CD4-positive, alpha-beta memory T cell (primary cell): ENCODE results near the gene GPATCH2L. TPM values are rescaled to one million over a fixed set of nuclear protein-coding genes. Genes with fewer than 3 reads are reported as not detected.

Experiments
- CTCF ChIA-PET: fragments of 350-600 bp; sonication (Branson Sonifier 250); formaldehyde crosslinking; loops from one replicate; lab custom pipeline; 2021; ENCODE audit warnings: inconsistent platforms; ENCODE audit not compliant: partially characterized antibody; lab: Charles Lee
- POLR2A ChIA-PET: fragments of 350-600 bp; sonication (Branson Sonifier 250); formaldehyde crosslinking; loops from one replicate; lab custom pipeline; 2021; ENCODE audit not compliant: partially characterized antibody; lab: Charles Lee
- DNase-seq, 5 donors: peaks; one replicate each; pipeline versions ENCODE4 v3.0.0 to v3.0.0-alpha.2; 2020 to 2022; ENCODE audit warnings: mixed read lengths in 1 of 5
- H3K27ac ChIP-seq: one replicate; pipeline ENCODE4 v1.7.0; 2013; ENCODE audit warnings: low read depth, low read length
- H3K27me3 ChIP-seq: 2 replicates; pipeline ENCODE4 v1.7.0; 2013; ENCODE audit warnings: mild to moderate bottlenecking, low read length, moderate library complexity; ENCODE audit not compliant: insufficient read depth
- H3K36me3 ChIP-seq: 2 replicates; pipeline ENCODE4 v1.7.0; 2013; ENCODE audit warnings: mild to moderate bottlenecking, low read length, moderate library complexity; ENCODE audit not compliant: insufficient read depth
- H3K4me1 ChIP-seq: 2 replicates; pipeline ENCODE4 v1.7.0; 2013; ENCODE audit warnings: mild to moderate bottlenecking, low read length, moderate library complexity; ENCODE audit not compliant: insufficient read depth
- H3K4me3 ChIP-seq, 2 donors: one replicate each; pipeline ENCODE4 v1.7.0; 2013; ENCODE audit warnings: low read length in 2 of 2, mild to moderate bottlenecking in 1 of 2
- H3K9me3 ChIP-seq, 2 donors: one replicate each; pipeline ENCODE4 v1.7.0; 2013; ENCODE audit warnings: low read length in 2 of 2, control low read depth in 1 of 2; ENCODE audit not compliant: control insufficient read depth in 1 of 2
- H3K27ac Mint-ChIP-seq, 7 donors: one replicate each; pipeline ENCODE4 v1.8.0; 2020 to 2021; ENCODE audit warnings: mixed read lengths in 7 of 7, mild to moderate bottlenecking in 6 of 7, inconsistent platforms in 3 of 7, moderate library complexity in 3 of 7
- H3K27me3 Mint-ChIP-seq, 2 donors: one replicate each; pipeline ENCODE4 v1.8.0; 2020 to 2021; ENCODE audit warnings: mixed read lengths in 2 of 2
- H3K36me3 Mint-ChIP-seq, 2 donors: one replicate each; pipeline ENCODE4 v1.8.0; 2020 to 2021; ENCODE audit warnings: mixed read lengths in 2 of 2, inconsistent platforms in 1 of 2, mild to moderate bottlenecking in 1 of 2
- H3K4me1 Mint-ChIP-seq, 4 donors: one replicate each; pipeline ENCODE4 v1.8.0; 2020 to 2021; ENCODE audit warnings: mixed read lengths in 4 of 4, mild to moderate bottlenecking in 1 of 4
- H3K4me3 Mint-ChIP-seq, 8 donors: one replicate each; pipeline ENCODE4 v1.8.0; 2020 to 2021; ENCODE audit warnings: mixed read lengths in 8 of 8, mild to moderate bottlenecking in 7 of 8, moderate library complexity in 6 of 8, inconsistent platforms in 3 of 8
- H3K9me3 Mint-ChIP-seq, 8 donors: one replicate each; pipeline ENCODE4 v1.8.0; 2020 to 2021; ENCODE audit warnings: mixed read lengths in 8 of 8, mild to moderate bottlenecking in 5 of 8, inconsistent platforms in 3 of 8, moderate library complexity in 1 of 8
- intact Hi-C: fragments of 100-400 bp; cut with micrococcal nuclease; formaldehyde crosslinking; loops from one replicate; pipeline ENCODE4 v1.15.1; 2023
- polyA plus RNA-seq, 2 donors: library from polyadenylated mRNA; unstranded; fragments of 300-500 nt; fragmentation: Illumina TruSeq; gene quantifications; one replicate each; pipeline ENCODE4 v1.2.3, GENCODE V29; 2021
- total RNA-seq, 2 experiments: library from RNA; stranded (reverse); gene quantifications; one replicate each; pipeline ENCODE4 v1.2.3, GENCODE V29; 2021

The GPATCH2L gene
- total and polyA plus RNA-seq, 4 experiments from 2014 or later = 7.9 to 70.1 (median 40.4) TPM

GRCh38 chr14:76138119-76138757 is 13.5 kb upstream of the GPATCH2L start:
- Mint-ChIP-seq H3K4me3 (peak overlapping the region in 2 of 8 donors; percentile 10 to 28), H3K9me3 (peaks cover 2 to 25% (median 14%) of the 10 kb centered on the region in 8 donors), H3K27ac (no peak overlapping the region), H3K27me3 (peaks cover 54 to 62% of the 10 kb centered on the region in 2 donors), H3K36me3 (peaks cover 1% of the 10 kb centered on the region in 2 donors), H3K4me1 (peaks cover 4 to 8% (median 6%) of the 10 kb centered on the region in 4 donors)
- peaks cover 15% of the 10 kb centered on the region for H3K27me3 ChIP-seq
- CTCF ChIA-PET = no interaction called here
- no peaks in the 10 kb centered on the region for H3K36me3 ChIP-seq
- no peak overlapping the region for H3K27ac ChIP-seq
- no peaks in the 10 kb centered on the region for H3K4me1 ChIP-seq
- DNase-seq = no peak
- POLR2A ChIA-PET = no interaction called here
- H3K9me3 ChIP-seq = no peaks in the 10 kb centered on the region
- H3K4me3 ChIP-seq = no peak overlapping the region
- intact Hi-C loops = no loop called here

GRCh38 chr14:76138758-76139723 is 12.7 kb upstream of the GPATCH2L start:
- intact Hi-C loops = no loop called here
- peaks cover 54 to 57% of the 10 kb centered on the region in 2 donors for H3K27me3 Mint-ChIP-seq
- ChIA-PET CTCF (no interaction called here), POLR2A (no interaction called here)
- Histone ChIP-seq H3K4me1 (no peaks in the 10 kb centered on the region), H3K27ac (no peak overlapping the region), H3K36me3 (no peaks in the 10 kb centered on the region), H3K9me3 (peaks cover 0 to 1% of the 10 kb centered on the region in 2 donors), H3K4me3 (no peak overlapping the region), H3K27me3 (peaks cover 15% of the 10 kb centered on the region)
- H3K4me1 Mint-ChIP-seq = peaks cover 4 to 8% (median 6%) of the 10 kb centered on the region in 4 donors
- H3K4me3 Mint-ChIP-seq = peak overlapping the region in 1 of 8 donors; percentile 15
- DNase-seq = no peak
- H3K36me3 Mint-ChIP-seq = peaks cover 1 to 2% of the 10 kb centered on the region in 2 donors
- no peak overlapping the region for H3K27ac Mint-ChIP-seq
- peaks cover 2 to 33% (median 20%) of the 10 kb centered on the region in 8 donors for H3K9me3 Mint-ChIP-seq

- no peaks in the 10 kb centered on the region for H3K4me1 ChIP-seq
- Mint-ChIP-seq H3K4me3 (no peak overlapping the region), H3K4me1 (peaks cover 0 to 8% (median 1%) of the 10 kb centered on the region in 4 donors), H3K27ac (no peak overlapping the region), H3K9me3 (peaks cover 4 to 46% (median 28%) of the 10 kb centered on the region in 8 donors), H3K36me3 (peaks cover 2 to 3% of the 10 kb centered on the region in 2 donors), H3K27me3 (peaks cover 20 to 33% of the 10 kb centered on the region in 2 donors)
- CTCF ChIA-PET = no interaction called here
- DNase-seq = no peak
- peaks cover 13% of the 10 kb centered on the region for H3K27me3 ChIP-seq
- POLR2A ChIA-PET = no interaction called here
- no peak overlapping the region for H3K4me3 ChIP-seq
- intact Hi-C loops = no loop called here
- H3K9me3 ChIP-seq = peaks cover 0 to 8% of the 10 kb centered on the region in 2 donors
- no peak overlapping the region for H3K27ac ChIP-seq
- H3K36me3 ChIP-seq = no peaks in the 10 kb centered on the region
Observed at GRCh38 chr14:76143642-76144041, 8.1 kb upstream of the GPATCH2L start.

GRCh38 chr14:76146976-76147375 is 4.7 kb upstream of the GPATCH2L start:
- peaks cover 2 to 8% of the 10 kb centered on the region in 2 donors for H3K36me3 Mint-ChIP-seq
- Histone ChIP-seq H3K36me3 (no peaks in the 10 kb centered on the region), H3K27me3 (peaks cover 3% of the 10 kb centered on the region), H3K9me3 (peaks cover 0 to 8% of the 10 kb centered on the region in 2 donors), H3K4me3 (no peak overlapping the region), H3K4me1 (peaks cover 6% of the 10 kb centered on the region), H3K27ac (no peak overlapping the region)
- H3K4me1 Mint-ChIP-seq = peaks cover 6 to 12% (median 10%) of the 10 kb centered on the region in 4 donors
- intact Hi-C loops = no loop called here
- DNase-seq = no peak
- ChIA-PET CTCF (no interaction called here), POLR2A (no interaction called here)
- no peak overlapping the region for H3K27ac Mint-ChIP-seq
- H3K9me3 Mint-ChIP-seq = peaks cover 2 to 33% (median 24%) of the 10 kb centered on the region in 8 donors
- no peak overlapping the region for H3K4me3 Mint-ChIP-seq
- peaks cover 0 to 12% of the 10 kb centered on the region in 2 donors for H3K27me3 Mint-ChIP-seq

- Histone ChIP-seq H3K9me3 (peaks cover 0 to 5% of the 10 kb centered on the region in 2 donors), H3K27ac (no peak overlapping the region), H3K27me3 (peaks cover 3% of the 10 kb centered on the region), H3K4me1 (peaks cover 26% of the 10 kb centered on the region), H3K4me3 (no peak overlapping the region), H3K36me3 (peaks cover under 1% of the 10 kb centered on the region)
- intact Hi-C loops = no loop called here
- ChIA-PET CTCF (interaction anchor here (0.7 kb wide), 1 partner anchor 572 kb away, joined by 3 read pairs; no protein-coding TSS in a partner anchor), POLR2A (no interaction called here)
- peaks cover 0 to 21% of the 10 kb centered on the region in 2 donors for H3K36me3 Mint-ChIP-seq
- no peak for DNase-seq
- no peak overlapping the region for H3K27ac Mint-ChIP-seq
- no peak overlapping the region for H3K4me3 Mint-ChIP-seq
- H3K9me3 Mint-ChIP-seq = peaks cover under 1 to 12% (median 8%) of the 10 kb centered on the region in 8 donors
- peaks cover 0 to 10% of the 10 kb centered on the region in 2 donors for H3K27me3 Mint-ChIP-seq
- peaks cover 24 to 34% (median 28%) of the 10 kb centered on the region in 4 donors for H3K4me1 Mint-ChIP-seq
Observed at GRCh38 chr14:76149196-76149595, 2.5 kb upstream of the GPATCH2L start.

- H3K4me1 ChIP-seq = peaks cover 57% of the 10 kb centered on the region
- peaks cover 44 to 65% (median 55%) of the 10 kb centered on the region in 4 donors for H3K4me1 Mint-ChIP-seq
- H3K36me3 ChIP-seq = peaks cover 8% of the 10 kb centered on the region
- H3K9me3 Mint-ChIP-seq = peaks cover 0 to 3% (median 0%) of the 10 kb centered on the region in 8 donors
- no peaks in the 10 kb centered on the region for H3K27me3 ChIP-seq
- H3K4me3 ChIP-seq = peak overlapping the region; percentile 85 to 88
- H3K9me3 ChIP-seq = no peaks in the 10 kb centered on the region
- peak overlapping the region; percentile 92 to 99 (median 96) for H3K4me3 Mint-ChIP-seq
- no peaks in the 10 kb centered on the region for H3K27me3 Mint-ChIP-seq
- peaks cover 22 to 43% of the 10 kb centered on the region in 2 donors for H3K36me3 Mint-ChIP-seq
- ChIA-PET CTCF (interaction anchor here (1.1 kb wide), 1 partner anchor 29 kb away, joined by 3 read pairs; no protein-coding TSS in a partner anchor), POLR2A (interaction anchor here (0.6 to 1.0 kb wide), 2 partner anchors 30 to 135 kb away, joined by 3 read pairs; no protein-coding TSS in a partner anchor)
- H3K27ac ChIP-seq = peak overlapping the region; percentile 94
- intact Hi-C loops = loop anchor here (5.0 kb wide), 5 partner anchors 660 to 1660 kb away; partner anchors contain the start of genes AHSA1, ANGEL1, CIPC and GSTZ1
- DNase-seq = peak; percentile 68 to 94 (median 71)
- peak overlapping the region; percentile 93 to 99 (median 97) for H3K27ac Mint-ChIP-seq
Observed at GRCh38 chr14:76152333-76152681, 585 bp downstream of the GPATCH2L start.
